Nephron (organoid): ENCODE data around the gene CD19.
A peak's percentile ranks its signal among the peaks of the same experiment; 100 is the strongest.

Experiments used
- H3K27ac Mint-ChIP-seq, 3 experiments: 2 replicates each; pipeline ENCODE4 v1.8.0; 2020; ENCODE audit warnings: mixed read lengths in 3 of 3, mild to moderate bottlenecking in 2 of 3, moderate library complexity in 1 of 3
- H3K27me3 Mint-ChIP-seq: 2 replicates; pipeline ENCODE4 v1.8.0; 2021; ENCODE audit warnings: low read depth, mild to moderate bottlenecking, moderate library complexity, mixed read lengths
- H3K36me3 Mint-ChIP-seq: 2 replicates; pipeline ENCODE4 v1.8.0; 2020; ENCODE audit warnings: low read depth, mixed read lengths
- H3K4me1 Mint-ChIP-seq: 2 replicates; pipeline ENCODE4 v1.8.0; 2020; ENCODE audit warnings: mixed read lengths
- H3K4me3 Mint-ChIP-seq, 3 experiments: 2 replicates each; pipeline ENCODE4 v1.8.0; 2020; ENCODE audit warnings: mild to moderate bottlenecking in 3 of 3, mixed read lengths in 3 of 3, moderate library complexity in 2 of 3
- H3K9me3 Mint-ChIP-seq: 2 replicates; pipeline ENCODE4 v1.8.0; 2020; ENCODE audit warnings: mixed read lengths
- CTCF ChIP-seq, 3 experiments: fragments of 200-600 bp; sonication (generic); IDR thresholded peaks; one replicate each; pipeline ENCODE4 v1.5.0; 2021; ENCODE audit warnings: antibody characterized with exemption in 3 of 3; ENCODE audit not compliant: unreplicated experiment in 3 of 3

CD19 gene

DNA sequence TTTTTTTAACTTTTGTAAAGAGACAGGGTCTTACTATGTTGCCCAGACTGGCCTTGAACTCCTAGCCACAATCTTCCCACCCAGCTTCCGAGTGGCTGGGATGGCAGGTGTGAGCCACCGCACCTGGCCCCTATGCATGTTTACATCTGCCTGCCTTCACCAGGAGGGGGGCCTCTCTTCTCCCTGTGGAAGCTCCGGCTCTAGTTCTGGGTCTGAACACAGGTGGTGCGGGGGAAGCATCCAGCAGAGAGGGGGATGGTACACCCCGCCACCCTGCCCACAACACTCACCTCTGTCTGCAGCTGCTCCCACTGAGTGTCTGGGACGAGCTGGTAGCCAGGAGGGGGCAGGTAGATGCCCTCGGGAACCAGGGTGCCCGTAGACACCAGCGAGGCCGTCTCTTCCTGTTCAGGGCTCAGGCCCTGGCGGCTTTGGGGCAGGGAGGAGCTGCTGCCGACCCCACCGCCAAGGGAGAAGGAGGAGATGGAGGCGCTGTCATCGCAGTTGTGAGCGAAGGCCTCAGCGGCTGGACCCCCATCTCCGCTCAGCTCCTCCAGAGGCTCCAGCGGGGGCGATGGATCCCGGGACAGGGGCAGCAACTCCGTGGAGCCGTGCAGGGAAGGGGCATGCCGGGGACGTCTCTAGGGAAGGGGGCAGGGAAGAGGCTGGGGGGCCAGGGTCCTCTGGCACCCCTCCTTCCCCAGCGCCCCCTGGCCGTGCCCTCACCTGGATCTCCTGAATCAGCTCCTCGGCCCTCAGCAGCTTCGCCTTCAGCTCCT, 17.6 kb upstream of the CD19 start:
- no peak overlapping the region for H3K4me3 Mint-ChIP-seq
- no peak for TF ChIP-seq CTCF (IDR thresholded peaks at IDR 0.05; ENCODE audit: unreplicated experiment in 3 of 3)
- no peaks in the 10 kb centered on the region for H3K4me1 Mint-ChIP-seq
- H3K27ac Mint-ChIP-seq = no peak overlapping the region
- H3K27me3 Mint-ChIP-seq = no peaks in the 10 kb centered on the region
- peaks cover 3% of the 10 kb centered on the region for H3K9me3 Mint-ChIP-seq
- H3K36me3 Mint-ChIP-seq = peaks cover 30% of the 10 kb centered on the region

DNA sequence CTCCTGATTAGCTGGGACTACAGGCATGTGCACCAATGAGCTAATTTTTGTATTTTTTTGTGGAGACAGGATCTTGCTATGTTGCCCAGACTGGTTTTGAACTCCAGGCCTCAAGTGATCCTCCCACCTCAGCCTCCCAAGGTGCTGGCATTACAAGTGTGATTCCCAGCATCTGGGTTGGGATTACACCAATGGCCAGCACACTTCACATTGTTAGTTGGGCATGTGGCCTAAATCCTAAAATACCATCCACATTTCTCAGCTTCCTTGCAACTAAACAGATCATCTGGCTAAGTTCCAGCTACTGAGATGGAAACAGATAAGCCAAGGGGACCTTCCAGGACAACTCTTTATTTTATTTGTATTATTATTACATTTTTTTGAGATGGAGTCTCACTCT, 16.6 kb upstream of the CD19 start:
- H3K4me3 Mint-ChIP-seq = no peak overlapping the region
- H3K4me1 Mint-ChIP-seq = no peaks in the 10 kb centered on the region
- H3K9me3 Mint-ChIP-seq = peaks cover 3% of the 10 kb centered on the region
- no peak for TF ChIP-seq CTCF (IDR thresholded peaks at IDR 0.05; ENCODE audit: unreplicated experiment in 3 of 3)
- peaks cover 37% of the 10 kb centered on the region for H3K36me3 Mint-ChIP-seq
- H3K27me3 Mint-ChIP-seq = no peaks in the 10 kb centered on the region
- no peak overlapping the region for H3K27ac Mint-ChIP-seq

- Mint-ChIP-seq H3K4me3 (no peak overlapping the region), H3K4me1 (no peaks in the 10 kb centered on the region), H3K9me3 (peaks cover 3% of the 10 kb centered on the region), H3K27ac (no peak overlapping the region), H3K27me3 (no peaks in the 10 kb centered on the region), H3K36me3 (peaks cover 41% of the 10 kb centered on the region)
- no peak for TF ChIP-seq CTCF (IDR thresholded peaks at IDR 0.05; ENCODE audit: unreplicated experiment in 3 of 3)
These were observed 14.7 kb upstream of the CD19 start for GRCh38 chr16:28917095-28917494.

- H3K4me1 Mint-ChIP-seq = peaks cover 5% of the 10 kb centered on the region
- H3K27me3 Mint-ChIP-seq = no peaks in the 10 kb centered on the region
- peaks cover 28% of the 10 kb centered on the region for H3K36me3 Mint-ChIP-seq
- TF ChIP-seq CTCF (IDR thresholded peaks at IDR 0.05; ENCODE audit: unreplicated experiment in 3 of 3) = no peak
- no peak overlapping the region for H3K4me3 Mint-ChIP-seq
- no peak overlapping the region for H3K27ac Mint-ChIP-seq
- peaks cover 3% of the 10 kb centered on the region for H3K9me3 Mint-ChIP-seq
These were observed 13.1 kb upstream of the CD19 start for GRCh38 chr16:28918698-28919097.

- peaks cover 12% of the 10 kb centered on the region for H3K4me1 Mint-ChIP-seq
- no peaks in the 10 kb centered on the region for H3K9me3 Mint-ChIP-seq
- no peaks in the 10 kb centered on the region for H3K27me3 Mint-ChIP-seq
- TF ChIP-seq CTCF (IDR thresholded peaks at IDR 0.05; ENCODE audit: unreplicated experiment in 3 of 3) = no peak
- peaks cover 14% of the 10 kb centered on the region for H3K36me3 Mint-ChIP-seq
- H3K27ac Mint-ChIP-seq = peak overlapping the region; percentile 72 to 98 (median 82)
- H3K4me3 Mint-ChIP-seq = peak overlapping the region; percentile 89 to 95 (median 93)
These were observed 8.6 kb upstream of the CD19 start for GRCh38 chr16:28923231-28923587.
